SKM-1 (cell line): ENCODE results near the gene KCNJ2.

Experiments used
- DNase-seq: peaks from one replicate; lab custom pipeline; 2025; ENCODE audit not compliant: unreplicated experiment; lab: John Stamatoyannopoulos, UW

KCNJ2 gene

GRCh38 chr17:70202840-70203239 is 33.5 kb downstream of the KCNJ2 start:
- DNase-seq, result no peak

- no peak for DNase-seq
Measured at GRCh38 chr17:70204431-70204830, 35.1 kb downstream of the KCNJ2 start.

GRCh38 chr17:70205401-70205800 is 36.1 kb downstream of the KCNJ2 start:
- peak; percentile 91 for DNase-seq

GRCh38 chr17:70206361-70207010 is 37.2 kb downstream of the KCNJ2 start:
- no peak for DNase-seq

- DNase-seq, result no peak
Measured at GRCh38 chr17:70207184-70207583, 37.9 kb downstream of the KCNJ2 start.

- no peak for DNase-seq
Measured at GRCh38 chr17:70208080-70208794, 38.9 kb downstream of the KCNJ2 start.

GRCh38 chr17:70208825-70209555 is 39.7 kb downstream of the KCNJ2 start:
- no peak for DNase-seq

GRCh38 chr17:70215656-70216055 is 46.3 kb downstream of the KCNJ2 start:
- no peak for DNase-seq

- DNase-seq, result no peak
Measured at GRCh38 chr17:70217571-70217970, 48.2 kb downstream of the KCNJ2 start.

- DNase-seq, result no peak
Measured at GRCh38 chr17:70225276-70225675, 55.9 kb downstream of the KCNJ2 start.
